ENCODE data around the gene MYADML2.
"Not testable (repeated sequence)": the region's sequence is repeated elsewhere in the genome, so short reads cannot be mapped to it uniquely, and the experiment has no call there.

Gene MYADML2, protein sequence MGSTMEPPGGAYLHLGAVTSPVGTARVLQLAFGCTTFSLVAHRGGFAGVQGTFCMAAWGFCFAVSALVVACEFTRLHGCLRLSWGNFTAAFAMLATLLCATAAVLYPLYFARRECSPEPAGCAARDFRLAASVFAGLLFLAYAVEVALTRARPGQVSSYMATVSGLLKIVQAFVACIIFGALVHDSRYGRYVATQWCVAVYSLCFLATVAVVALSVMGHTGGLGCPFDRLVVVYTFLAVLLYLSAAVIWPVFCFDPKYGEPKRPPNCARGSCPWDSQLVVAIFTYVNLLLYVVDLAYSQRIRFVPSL

DNA sequence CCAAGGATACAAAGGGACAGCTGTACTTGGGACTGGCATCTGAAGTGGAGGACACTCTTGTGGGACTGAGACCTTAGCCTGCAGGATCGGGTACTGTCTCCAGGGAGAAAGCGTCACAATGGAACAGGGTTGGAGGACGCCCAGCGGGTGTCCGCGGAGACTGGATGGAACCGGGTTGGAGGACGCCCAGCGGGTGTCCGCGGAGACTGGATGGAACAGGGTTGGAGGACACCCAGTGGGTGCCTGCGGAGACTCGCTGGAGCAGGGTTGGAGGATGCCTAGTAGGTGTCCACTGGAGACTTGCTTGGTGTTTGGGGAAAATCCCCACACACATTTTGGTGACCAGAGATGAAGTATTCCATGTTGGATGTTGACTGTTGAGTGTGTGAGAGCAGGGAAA lies at the start of gene MYADML2:
Gene MYADML2, minus strand, starts transcription at position 45 of the 400 bp plus-strand sequence. CDS start 5,492 bp downstream, outside the sequence.
- DNase-seq: no peak

DNA sequence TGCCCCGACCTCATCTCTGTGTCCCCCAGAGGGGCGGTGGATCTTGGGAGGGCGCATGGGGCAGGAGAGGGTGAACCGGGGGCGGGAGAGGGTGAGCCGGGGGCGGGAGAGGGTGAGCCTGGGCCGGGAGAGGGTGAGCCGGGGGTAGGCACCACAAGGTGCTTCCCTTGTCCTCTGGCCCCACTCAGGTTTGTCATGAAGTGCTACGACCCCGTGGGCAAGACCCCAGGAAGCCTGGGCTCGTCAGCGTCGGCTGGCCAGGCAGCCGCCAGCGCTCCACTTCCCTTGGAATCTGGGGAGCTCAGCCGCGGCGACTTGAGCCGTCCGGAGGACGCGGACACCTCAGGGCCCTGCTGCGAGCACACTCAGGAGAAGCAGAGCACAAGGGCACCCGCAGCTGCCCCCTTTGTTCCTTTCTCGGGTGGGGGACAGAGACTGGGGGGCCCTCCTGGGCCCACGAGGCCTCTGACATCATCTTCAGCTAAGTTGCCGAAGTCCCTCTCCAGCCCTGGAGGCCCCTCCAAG lies 49.3 kb upstream of the MYADML2 start:
- DNase-seq: no peak

DNA sequence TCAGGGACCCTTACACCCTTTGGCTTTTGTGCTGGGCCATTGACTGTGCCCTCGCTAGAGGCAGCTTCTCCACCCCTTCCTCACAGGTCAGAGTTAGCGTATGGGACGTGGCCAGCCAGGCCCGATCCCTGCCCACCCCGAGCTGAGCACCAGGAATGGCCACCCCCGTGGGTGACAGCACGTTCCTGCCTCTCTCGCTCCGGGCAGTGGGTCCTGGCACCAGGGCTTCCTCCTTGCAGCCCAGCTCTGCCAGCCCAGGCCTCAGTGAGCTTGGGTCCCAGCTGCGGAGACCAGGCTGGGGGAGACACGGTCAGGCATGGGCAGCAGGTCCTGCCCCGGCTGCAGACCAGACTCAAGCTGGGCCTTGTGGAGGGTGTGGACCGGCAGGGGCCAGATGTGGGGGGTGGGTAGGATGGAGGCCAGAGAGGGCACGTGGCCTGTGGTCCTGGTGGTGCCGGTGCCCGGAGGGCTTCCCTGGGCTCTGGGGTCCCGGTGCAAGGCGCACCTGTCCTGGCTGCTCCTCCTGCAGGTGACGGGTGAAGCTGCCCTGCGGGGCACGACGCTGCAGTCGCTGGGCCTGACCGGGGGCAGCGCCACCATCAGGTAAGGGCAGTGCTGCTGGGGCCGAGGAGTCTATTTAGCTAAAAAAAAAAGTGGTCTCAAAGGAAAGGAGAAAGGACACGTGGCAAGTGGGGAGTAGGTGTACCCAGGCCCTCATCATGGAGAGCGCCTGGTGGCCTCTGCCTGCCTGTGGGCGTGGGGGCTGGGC lies 48.6 kb upstream of the MYADML2 start:
- no peak for DNase-seq

DNA sequence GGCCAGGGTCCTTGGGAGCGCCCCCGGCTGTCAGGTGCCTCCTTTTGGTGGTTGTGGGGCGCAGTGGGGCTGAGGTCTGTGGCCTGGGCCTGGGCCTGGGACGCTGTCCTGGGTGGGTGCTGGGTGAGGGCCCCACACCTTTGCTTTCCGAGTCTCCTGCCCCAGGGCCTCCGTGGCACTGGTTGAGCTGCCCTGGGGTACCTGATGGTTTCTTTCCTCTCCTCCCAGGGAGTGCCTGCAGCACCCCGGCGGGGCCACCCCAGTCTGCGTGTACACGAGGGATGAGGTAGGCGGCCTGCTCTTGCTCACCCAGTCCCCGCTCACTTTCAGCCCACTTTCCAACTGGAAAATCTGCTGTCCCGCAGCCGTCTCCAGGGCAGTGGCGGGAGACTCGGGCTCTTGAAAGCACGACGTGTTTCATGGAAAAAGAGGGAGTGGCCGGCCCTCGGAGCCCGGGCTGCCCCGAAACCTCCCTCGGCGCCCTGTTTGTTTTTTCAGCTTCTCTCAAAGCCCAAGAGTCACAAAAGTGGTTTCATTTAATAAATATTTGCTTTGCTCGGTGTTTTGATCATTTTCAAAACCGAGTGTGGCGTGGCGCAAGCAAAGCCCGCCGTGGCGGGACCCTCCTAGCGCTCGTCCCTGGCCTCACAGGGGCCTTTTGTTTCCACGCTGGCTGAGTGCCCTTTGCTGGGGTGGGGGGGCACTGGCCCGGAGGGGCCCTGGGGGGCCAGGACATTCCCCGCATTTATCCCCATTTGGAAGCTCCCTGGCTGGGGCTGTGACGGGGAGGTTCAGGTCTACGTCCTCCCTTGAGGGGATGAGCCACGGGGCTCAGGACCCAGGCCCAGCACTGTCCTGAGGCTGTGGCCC lies 47.8 kb upstream of the MYADML2 start:
- DNase-seq: no peak

DNA sequence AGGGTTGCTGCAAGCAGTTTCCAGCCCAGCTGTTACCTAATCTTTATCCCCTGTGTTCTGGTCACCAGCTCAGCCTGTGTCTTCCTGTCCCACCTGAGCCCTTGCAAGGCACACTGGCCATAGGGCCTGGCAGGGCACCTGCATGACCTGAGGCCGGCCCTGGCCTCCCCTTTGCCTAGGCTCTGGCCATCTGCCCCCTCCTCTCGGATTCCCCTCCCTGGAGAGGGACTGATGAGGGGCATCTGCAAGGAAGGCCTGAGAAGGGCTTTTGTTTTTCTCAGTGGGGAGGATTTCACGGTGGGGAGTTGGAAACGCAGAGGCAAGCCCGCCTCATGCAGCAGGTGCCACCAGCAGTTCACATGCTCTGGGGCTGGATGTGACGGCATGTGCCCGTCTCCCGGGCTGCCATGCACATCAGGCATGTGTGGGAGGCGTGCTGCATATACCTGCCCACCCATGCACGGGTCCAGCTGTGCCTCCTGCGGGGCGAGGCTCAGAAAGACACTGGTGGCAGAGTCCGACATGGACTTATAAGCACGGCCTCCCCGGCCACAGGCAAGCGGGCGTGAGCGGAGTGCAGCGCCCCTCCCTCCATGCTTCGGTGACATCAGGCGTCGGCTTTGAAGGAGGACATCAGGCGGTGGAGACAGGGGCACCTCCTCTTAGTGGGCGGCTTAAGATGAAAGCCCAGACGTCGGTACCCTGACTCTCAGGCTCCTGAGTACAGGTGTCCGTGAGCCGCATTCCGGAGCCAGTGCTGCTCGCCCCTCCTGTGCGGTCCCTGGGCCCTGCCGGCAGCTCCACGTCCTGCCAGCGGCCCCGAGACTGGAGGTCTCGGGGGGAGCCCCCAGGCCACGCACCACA lies 46.9 kb upstream of the MYADML2 start:
- DNase-seq: no peak

DNA sequence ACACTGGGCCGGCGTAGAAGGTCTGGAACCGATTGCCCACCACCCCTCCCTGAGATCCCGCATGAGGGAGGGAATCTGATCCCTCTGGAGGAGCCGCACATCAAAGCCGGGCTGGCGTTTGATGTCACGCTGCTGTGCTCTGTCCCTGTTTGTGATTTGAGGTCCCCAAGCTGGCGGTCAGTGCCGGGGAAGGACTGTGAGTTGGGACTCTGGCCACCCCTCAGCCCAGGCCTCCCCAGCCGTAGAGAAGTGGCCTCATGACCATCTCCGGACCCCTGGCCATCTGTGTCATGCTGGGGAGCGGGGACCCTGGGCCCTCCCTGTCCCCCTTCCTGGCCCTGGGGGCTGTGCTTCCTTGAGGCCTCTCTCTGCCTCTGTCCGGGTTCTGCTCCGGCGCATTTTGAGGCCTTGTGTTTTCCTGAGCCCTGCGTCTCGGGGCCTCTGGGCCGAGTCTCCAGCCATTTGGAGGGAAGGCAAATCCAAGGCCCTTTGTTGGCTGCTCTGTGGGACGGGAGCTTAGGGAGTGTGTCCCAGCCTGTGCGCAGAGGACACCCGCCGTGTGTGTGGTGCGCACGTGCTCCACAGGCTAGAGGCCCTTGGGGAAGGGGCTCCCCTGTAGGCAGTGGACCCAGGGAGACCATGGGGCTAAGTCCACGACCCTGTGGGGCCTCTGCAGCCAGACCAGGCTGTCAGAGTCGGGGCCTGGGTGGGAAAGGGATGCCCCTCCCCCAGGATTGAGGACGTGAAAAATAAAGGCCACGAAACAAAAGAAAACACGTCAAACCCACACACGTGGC lies 45.5 kb upstream of the MYADML2 start:
- no peak for DNase-seq

DNA sequence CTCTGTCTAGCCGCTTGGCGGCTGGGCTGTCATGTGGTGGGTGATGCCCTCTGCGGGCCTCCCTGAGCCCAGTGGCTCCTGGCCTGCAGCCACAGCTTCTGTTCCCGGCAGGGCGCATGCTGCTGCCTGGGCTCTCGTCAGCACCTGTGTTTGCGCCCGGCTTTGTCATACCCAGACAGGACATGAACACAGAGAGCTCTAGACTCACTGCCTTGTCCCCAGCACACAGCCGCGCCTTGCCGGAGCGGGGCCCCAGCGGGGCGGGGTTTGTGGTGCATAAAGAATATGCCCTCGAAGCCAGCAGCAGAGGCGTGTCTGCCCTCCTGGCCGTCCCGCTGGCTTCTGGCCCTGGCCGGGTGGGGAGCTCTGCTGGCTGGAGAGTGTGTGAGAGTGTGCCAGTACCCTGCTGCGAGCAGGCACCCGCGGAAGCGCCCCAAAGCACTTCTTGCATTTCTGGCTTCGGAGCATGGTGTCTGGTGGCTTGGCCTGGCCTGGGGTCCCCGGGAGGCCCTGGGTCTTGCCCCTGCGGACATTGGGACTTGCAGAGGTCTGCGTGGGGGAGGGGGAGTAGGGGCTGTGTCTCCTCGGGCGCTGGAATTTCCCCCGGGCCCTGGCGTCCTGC lies 44.8 kb upstream of the MYADML2 start:
- DNase-seq: no peak

DNA sequence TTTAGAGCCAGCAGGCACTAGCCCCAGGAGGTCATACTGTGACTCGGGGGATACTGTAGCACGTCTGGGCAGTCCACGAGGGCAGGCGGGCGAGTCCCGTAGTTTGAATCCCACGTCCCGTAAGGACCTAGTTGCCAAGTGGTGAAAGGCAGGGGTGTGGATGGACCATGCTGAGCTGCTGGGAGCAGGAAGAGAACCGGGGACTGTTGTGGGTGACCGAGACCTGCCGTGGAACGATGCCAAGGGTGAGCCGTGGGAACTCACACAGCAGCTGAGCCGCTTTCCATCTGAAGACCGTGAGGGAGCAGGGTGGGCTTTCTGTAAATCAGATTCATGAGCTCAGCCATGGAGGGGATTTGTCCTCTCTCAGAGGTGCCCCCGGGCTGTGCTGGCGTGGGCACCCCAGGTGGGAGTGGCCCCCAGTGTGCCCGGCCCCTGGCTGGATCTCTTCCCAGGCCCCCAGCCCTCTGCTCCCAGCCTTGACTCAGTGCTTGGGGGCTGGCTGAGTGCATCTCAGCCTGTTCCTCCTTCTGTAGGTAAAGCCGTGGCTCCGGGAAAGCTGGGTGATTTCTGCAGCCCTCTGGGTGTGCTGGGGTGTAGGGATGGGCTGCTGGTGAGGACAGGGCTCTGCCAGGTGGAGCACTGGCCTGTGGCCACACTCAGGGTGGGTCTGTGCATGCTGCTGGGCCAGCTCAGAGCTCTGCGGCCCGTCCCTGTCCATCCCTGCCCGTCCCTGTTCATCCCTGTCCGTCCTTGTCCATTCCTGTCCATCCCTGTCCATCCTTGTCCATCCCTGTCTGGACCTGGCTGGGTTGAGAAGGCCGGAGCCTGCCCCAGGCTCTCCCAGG lies 44.0 kb upstream of the MYADML2 start:
- no peak for DNase-seq

DNA sequence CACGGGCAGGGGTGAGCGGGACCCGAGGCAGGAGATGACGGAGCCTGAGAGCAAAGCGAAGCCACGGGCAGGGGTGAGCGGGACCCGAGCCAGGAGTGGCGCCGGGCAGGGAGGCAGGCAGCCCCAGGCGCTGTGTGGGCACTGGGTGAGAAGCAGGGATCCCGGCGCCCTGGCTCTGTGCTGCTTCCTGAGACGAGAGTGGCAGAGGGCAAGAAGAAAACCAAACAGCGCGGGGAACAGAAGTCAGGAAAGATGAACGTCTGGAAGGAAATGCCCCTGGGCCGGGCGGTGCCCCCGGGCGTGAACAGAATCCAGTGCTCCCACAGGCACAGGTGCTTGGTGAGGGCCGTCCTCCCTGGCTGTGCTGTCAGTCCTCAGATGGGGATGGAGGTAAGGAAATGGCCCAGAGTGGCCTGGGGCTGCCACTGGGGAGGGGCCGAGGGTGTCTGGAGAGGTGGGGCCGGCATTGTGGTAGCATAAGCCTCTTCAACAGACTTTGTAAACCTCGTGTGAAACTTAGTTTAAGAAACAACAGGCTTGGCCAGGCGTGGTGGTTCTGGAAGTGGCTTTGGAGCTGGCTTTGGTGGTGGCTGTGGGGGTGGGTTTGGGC lies 40.2 kb upstream of the MYADML2 start:
- no peak for DNase-seq

DNA sequence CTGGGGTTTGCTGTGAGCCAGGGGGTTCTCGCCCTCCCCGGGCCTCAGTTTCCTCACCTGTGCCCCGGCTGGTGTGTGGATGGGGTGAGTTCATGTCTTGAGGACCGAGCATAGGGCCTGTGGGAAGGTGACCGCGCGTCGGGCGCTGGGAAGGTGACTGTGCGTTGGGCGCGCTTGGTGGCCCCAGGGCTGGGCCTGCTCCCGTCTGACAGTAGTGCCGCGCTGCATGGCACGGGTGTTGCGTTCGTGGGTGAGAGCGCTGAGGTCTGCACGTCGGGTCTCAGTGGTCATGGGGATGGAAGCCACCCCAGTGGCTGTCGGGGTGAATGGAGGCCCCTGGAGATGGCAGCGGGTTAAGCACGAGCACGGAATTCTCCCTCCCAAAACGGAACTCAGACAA lies 39.6 kb upstream of the MYADML2 start:
- DNase-seq: no peak

DNA sequence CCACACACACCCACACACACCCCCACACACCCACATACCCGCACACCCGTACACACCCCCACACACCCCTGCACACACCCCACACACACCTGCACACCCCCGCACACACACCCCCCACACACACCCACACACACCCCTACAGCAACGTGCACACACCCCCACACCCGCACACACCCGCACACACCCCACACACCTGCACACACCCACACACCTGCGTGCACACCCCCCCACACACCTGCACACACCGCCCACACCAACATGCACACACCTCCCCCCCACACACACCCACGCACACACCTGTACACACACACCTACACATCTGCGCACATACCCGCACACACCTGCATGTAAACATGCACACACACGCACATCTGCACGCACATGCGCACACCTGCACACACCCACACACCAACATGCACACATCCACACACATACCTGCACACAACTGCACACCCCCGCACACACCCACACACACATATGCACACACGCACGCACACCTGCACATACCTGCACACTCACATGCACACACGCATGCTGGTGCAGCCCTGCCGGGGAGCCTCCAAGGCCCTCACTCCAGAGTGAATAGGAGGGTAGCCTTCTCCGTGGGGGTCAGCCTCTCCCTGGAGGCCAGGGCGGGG lies 37.9 kb upstream of the MYADML2 start:
- DNase-seq: no peak

DNA sequence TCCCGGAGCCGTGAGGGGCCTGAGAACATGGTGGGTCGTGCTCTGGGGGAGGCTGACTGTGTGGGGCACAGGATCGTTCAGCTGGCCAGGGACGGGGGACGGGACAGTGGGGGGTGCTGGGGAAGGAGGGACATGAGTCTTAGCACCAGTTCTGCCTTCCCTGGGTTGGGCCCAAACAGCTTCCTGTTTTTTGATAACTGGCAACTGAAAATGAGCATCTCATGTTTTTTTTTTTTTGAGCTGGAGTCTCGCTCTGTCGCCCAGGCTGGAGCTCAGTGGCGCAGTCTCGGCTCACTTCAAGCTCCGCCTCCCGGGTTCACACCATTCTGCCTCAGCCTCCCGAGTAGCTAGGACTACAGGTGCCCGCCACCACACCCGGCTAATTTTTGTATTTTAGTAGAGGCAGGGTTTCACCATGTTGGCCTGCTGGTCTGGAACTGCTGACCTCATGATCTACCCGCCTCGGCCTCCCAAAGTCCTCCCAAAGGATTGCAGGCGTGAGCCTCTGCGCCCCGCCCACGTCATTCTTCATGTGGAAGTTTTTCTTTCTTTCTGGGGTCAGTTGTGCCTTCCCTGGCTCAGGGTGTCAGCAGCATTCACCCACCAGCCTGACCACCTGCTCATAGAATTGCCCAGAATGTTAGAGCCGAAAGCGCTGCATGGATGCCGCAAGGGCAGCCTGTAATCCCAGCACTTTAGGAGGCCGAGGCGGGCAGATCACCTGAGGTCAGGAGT lies 36.8 kb upstream of the MYADML2 start:
- DNase-seq: peak; percentile 20

DNA sequence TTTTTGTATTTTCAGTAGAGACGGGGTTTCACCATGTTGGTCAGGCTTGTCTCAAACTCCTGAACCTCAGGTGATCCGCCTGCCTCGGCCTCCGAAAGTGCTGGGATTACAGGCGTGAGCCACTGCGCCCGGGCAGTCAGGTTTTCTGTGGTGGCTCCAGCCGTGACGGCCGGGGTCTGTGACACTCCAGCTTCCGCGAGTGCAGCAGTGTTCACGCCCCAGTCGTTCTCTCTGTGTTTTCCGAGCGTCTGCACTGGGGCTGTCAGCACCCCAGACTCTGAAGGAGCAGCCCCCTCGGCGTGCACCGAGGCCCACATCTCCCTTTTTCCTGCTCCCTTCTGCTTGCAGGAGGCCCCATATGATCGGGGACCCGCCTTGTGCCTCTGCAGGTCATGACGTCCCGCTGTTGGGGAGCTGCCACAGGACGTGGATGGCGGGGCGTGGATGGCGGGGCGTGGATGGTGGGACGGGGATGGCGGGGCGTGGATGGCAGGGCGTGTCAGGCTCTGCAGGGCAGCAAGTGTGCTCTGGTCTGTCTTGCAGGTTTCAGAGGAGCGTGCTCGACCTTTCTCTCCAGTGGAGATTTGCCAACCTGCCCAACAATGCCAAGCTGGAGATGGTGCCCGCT lies 36.1 kb upstream of the MYADML2 start:
- DNase-seq: no peak

DNA sequence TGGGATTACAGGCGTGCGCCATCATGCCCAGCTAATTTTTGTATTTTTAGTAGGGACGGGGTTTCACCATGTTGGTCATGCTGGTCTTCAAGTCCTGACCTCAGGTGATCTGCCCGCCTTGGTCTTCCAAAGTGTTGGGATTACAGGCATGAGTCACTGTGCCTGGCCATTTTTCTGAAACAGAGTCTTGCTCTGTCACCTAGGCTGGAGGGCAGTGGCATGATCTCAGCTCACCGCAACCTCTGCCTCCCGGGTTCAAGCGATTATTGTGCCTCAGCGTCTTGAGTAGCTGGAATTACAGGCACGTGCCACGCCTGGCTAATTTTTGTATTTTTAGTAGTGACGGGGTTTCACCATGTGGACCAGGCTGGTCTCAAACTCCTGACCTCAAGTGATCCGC lies 34.5 kb upstream of the MYADML2 start:
- not testable (repeated sequence) for DNase-seq

DNA sequence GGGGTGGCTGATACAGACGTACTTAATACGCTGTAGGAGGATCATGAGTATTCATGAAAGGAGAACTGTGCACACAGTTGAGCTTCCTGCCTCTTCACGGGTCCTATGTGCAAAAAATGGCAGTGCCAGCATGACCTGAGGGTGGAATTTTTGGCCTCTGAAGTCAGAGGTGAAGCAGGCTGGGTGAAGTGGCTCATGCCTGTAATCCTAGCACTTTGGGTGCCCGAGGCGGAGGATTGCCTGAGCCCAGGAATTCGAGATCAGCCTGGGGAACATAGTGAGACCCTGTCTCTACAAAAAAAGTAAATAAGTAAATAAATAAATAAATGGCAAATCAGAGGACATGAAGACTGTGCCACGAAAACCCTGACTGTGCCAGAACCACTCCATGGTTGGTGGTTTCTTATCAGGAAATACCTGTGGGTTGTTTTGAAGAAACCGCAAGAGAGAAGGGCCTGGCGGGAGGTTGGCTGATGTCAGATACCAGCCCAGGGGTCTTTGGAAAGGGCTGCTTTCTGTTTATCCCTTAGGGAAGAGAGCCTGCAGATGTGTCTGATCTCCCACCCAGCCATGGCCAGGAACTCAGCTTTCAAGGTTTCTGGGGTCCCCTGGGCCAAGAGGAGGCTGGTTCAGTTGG lies 33.8 kb upstream of the MYADML2 start:
- no peak for DNase-seq

DNA sequence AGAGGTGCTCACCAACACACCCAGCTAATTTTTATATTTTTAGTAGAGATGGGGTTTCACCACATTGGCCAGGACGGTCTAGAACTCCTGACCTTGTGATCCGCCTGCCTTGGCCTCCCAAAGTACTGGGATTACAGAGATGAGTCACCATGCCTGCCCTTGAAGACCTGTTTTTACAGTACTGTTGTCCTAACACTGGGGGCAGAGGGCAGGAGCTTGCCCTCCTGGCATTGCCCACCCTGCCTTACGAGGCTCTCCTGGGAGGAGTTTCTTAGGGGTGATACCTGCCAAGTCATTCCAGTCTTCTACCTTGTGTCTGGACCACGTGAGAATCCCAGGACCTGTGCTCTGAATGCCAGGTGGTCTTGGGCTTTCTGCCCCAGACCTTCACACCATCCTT lies 33.1 kb upstream of the MYADML2 start:
- DNase-seq: no peak
